HG03558 (cell line): ENCODE measurements around the gene UBASH3A.
"Not testable (repeated sequence)": the region's sequence is repeated elsewhere in the genome, so short reads cannot be mapped to it uniquely, and the experiment has no call there.

Source experiments
- ATAC-seq: cut with Tn5 transposase; IDR thresholded peaks from one replicate; pipeline ENCODE4 v1.9.1; 2021; ENCODE audit warnings: moderate number of reproducible peaks; ENCODE audit not compliant: unreplicated experiment; ENCODE audit errors: extremely low read depth

The UBASH3A gene

DNA sequence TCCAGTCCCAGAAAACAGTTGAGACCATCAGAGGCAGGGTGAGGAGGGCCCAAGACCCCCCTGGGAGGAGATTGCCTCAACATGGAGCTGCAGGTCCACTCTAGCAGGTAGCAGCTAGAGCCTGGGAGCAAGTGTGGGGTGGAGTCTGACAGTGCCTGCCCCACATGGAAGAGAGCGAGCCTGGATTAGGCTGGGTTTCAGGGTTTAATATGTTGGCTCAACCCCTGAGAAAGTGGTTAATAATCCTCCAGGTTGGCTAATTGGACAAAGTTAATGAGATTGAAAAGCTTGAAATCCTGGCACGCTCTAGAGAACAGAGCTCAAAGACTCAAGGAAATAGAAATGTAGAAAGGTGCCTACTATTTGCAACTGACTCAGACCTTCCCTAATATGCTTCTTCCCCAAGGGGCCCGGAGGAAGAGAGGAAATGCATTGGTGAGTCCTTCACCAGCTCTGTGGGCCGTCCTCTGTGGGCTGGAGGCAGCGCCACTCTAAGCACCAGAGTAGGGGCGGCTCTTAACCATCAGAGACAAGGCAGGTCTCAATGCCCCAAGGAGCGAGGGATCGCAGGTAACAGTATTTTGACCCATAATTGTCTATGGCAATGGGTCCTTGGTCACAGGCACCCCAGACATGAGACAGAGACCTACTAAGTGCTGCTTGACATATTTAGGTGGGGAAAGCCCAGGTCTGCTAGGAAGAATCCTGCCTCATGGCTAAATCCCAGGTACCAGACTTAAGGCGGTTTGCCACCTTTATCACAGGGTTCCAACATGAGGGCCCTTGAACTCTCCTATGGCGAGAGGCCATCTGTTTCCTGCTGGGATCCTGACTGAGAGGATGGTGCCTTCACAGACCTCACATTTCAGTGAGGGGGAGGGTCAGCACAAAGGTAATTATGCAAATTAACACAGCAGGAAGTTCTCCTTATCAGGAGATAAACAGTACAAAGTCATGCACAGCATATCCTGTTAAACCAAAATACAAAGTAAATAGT lies 58.5 kb downstream of the UBASH3A start:
- no peak for ATAC-seq

DNA sequence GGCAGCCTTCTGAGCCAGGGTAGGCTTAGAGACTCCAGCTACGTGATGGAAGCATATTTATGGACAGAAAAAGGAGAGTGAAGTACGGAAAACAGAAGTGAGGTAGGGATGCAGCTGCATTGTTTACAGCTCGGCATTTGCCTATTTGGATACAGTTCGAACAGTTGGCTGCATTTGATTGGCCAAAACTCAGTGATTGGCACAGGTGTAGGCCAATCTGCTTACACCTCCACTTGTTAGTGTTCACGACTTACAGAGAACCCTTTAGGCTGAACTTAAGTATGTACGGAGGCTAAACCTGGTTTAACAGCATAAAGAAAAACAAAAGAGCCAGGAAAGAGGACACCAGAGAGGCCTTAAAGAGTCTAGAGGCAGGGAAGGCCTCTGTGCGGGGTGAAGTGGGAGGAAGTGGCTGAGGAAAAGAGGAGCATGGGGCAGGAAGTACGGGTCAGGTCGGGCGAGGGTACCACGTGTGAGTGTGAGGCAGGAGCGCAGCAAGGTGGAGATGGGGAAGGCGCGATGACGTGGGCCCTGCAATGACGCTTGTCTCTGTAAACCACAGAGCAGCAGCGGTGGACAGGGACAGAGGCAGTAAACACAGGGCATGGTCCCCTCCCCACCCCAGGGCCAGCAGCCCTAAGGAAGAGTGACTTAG lies 60.3 kb downstream of the UBASH3A start:
- ATAC-seq, result no peak

- ATAC-seq, result no peak
These were observed 61.5 kb downstream of the UBASH3A start for GRCh38 chr21:42465008-42465802.

GRCh38 chr21:42465803-42466127 lies 62.1 kb downstream of the UBASH3A start:
- no peak for ATAC-seq

DNA sequence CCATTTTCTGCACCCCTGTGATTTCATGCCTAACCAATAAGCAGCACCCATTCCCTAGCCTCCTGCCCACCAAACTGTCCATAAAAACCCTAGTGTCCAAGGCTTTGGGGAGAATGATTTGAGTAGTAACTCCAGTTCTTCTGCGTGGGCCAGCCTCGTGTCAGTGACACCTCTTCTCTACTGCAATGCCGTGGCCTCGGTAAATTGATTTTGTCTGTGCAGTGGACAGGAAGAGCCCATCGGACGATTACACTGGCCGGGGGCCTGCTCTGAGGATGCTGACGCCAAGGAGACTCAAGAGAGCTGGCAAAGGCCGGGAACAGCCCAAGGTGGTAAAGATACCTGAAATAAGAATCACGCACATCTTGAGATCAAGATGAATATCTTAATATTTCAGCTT lies 63.0 kb downstream of the UBASH3A start:
- no peak for ATAC-seq

- no peak for ATAC-seq
These were observed 63.7 kb downstream of the UBASH3A start for GRCh38 chr21:42467140-42467983.

DNA sequence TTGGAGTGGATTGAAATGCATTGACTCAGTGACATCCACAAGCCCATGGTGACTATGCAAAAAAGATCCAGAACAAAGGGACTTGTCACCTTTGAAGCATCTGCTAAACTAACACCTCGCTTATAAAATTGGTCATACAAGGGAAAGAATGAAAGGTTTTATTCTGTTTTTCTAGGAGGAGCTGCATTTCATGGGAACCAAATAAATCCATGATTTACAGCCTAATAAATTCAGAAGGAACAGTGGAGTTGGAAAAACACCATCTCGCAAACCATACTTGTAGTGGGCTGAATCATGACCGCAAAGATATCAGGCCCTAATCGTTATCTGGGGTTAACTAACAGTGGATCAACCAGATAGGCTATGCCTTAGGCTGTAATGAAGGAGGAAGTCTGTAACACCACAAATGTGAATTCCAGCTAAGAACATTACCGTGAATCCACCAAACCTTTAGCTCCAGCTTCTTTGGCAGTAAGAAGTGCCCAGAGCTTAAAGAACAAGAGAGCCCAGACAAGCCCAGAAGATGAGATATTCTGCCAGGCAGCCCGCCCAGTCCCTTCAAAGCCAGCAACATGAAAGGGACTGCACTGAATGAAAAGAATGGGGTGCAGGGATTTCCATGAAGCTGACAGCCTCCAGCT lies 64.9 kb downstream of the UBASH3A start:
- no peak for ATAC-seq

GRCh38 chr21:42469272-42469671 lies 65.6 kb downstream of the UBASH3A start:
- ATAC-seq, result no peak

DNA sequence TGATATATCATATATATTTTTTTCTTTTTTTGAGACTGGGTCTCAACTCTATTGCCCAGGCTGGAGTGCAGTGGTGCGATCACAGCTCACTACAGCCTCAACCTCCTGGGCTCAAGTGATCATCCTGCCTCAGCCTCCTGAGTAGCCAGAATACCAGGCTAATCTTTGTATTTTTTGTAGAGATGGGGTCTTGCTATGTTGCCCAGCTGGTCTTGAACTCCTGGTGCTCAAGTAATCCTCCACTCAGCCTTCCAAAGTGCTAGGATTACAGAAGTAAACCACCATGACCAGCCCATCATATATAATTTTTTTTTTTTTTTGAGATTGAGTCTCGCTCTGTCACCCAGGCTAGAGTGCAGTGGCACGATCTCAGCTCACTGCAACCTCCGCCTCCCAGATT lies 66.0 kb downstream of the UBASH3A start:
- ATAC-seq, result not testable (repeated sequence)

DNA sequence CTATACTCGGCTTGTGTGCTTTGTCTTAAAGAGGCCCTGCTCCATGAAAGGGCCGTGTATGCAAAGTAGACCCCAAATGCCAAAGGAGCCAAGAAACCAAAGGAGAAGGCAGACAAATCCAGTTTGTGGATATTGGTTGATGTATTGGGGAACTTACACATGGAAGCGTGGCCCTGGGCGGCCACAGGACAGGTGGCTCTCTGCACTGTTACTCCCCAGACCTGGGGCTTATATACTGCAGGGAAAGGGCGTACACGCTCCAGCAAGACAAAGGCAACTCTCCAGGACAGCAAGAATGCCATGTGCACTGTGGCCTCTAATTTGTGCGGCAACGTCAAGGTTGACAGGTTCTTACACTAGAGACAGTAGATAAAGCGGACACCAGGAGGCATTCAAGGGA lies 67.5 kb downstream of the UBASH3A start:
- no peak for ATAC-seq

DNA sequence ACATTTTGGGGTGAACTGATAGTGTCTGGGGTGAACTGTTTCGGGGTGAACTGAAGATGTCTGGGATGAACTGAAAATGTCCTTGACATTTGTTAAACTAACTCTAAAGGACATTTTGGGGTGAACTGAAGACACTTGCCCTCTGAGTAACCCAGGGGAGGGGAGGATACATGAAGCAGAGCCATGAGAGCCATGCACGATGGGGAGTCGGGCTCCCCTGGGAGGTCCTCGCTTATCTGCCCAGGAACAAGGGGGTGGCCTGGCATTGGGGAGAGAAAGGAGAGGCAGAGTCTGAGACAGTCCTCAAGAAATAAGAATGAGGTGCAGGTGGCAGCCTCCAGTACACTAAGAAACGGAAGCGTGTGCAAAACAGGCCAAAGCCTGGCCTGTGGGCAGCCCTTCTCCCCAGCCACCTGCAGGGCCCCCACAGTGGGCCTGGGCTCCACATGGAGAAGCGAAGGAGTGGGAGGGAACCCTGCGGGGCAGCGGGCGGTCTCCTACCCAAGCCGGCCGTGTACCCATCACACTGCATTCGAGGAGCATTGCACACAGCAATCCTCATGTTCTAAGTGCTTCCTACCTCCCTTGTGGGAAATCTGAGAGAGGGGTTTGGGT lies 68.1 kb downstream of the UBASH3A start:
- no peak for ATAC-seq

- ATAC-seq, result no peak
These were observed 68.8 kb downstream of the UBASH3A start for GRCh38 chr21:42472521-42472920.

GRCh38 chr21:42473498-42474042 lies 69.9 kb downstream of the UBASH3A start:
- no peak for ATAC-seq

DNA sequence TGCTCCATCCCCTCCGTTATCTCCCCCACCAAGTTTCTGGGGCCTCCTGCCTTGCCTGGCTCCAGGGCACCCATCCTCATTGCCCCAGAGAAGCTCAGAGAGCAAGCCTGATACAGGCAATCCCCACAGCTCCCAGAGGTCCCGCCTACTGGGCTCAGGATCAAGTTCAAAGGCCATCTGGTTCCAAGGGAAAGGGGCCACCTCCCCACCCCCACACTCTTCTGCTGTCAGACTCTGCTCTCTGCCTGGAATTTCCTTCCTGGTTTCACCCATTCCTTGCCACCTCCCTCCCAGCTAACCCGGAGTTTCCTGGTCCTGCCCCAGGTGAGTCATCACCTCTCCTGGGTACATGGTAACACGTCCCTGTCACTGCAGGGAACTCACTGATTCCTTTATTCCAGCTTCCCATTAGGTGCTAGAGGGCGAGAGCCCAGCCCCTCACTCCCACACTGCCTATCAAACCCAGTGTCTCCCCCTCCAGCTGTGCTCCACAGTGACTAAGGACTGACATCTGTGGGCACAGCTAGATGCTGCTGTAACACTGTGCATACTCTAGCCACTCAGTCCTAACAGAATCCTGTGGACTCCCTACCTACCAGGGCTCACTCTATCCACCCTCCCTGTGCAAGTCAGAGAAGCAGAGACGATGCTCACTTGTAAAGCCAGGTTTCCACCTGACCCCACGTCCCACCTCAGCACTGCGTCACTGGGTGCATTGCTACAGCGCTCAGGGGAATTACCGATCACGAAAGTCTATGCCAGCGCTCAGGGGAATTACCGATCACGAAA lies 70.5 kb downstream of the UBASH3A start:
- ATAC-seq, result no peak

- ATAC-seq, result no peak
These were observed 71.3 kb downstream of the UBASH3A start for GRCh38 chr21:42475036-42475435.

GRCh38 chr21:42475526-42476387 lies 72.1 kb downstream of the UBASH3A start:
- ATAC-seq, result no peak
